PFSK-1 (cell line): ENCODE measurements around the gene SLC24A3.

Experiments
- POLR2AphosphoS5 ChIP-seq: IDR thresholded peaks from 2 replicates; pipeline ENCODE4 v1.6.1; 2012; ENCODE audit warnings: low read depth, mild to moderate bottlenecking, control low read depth, low read length, moderate library complexity
- REST ChIP-seq, 2 experiments: IDR thresholded peaks; 2 replicates each; pipeline versions ENCODE4 v1.6.1 to v1.8.0; 2011 to 2012; ENCODE audit warnings: low read depth in 2 of 2, low read length in 2 of 2, control low read depth in 1 of 2, inconsistent platforms in 1 of 2, mild to moderate bottlenecking in 1 of 2, moderate library complexity in 1 of 2; ENCODE audit not compliant: insufficient read depth in 1 of 2
- TAF1 ChIP-seq: IDR thresholded peaks from 2 replicates; pipeline ENCODE4 v1.6.1; 2012; ENCODE audit warnings: low read length, control low read depth, borderline replicate concordance; ENCODE audit not compliant: insufficient read depth

GRCh38 chr20:19371112-19371511 is 158.7 kb downstream of the SLC24A3 start:
- TF ChIP-seq POLR2AphosphoS5, result no peak
- no peak for TF ChIP-seq TAF1
- no peak for TF ChIP-seq REST (IDR thresholded peaks at IDR 0.05; ENCODE audit: insufficient read depth in 1 of 2, low read depth in 2 of 2, low read length in 2 of 2)
